AG04450 (cell line): Measurements from ENCODE around the gene GGTLC1. TPM values are rescaled to one million over a fixed set of nuclear protein-coding genes. Genes with fewer than 3 reads are reported as not detected.

Experiments
- CTCF ChIA-PET: fragments of 300-600, 350-600 bp; formaldehyde crosslinking; extraction: SDS; loops from one replicate; lab custom pipeline; 2022; ENCODE audit warnings: antibody characterized with exemption, inconsistent platforms; lab: Charles Lee
- POLR2A ChIA-PET: fragments of 350-600 bp; formaldehyde crosslinking; extraction: SDS; loops from one replicate; lab custom pipeline; 2021; ENCODE audit warnings: antibody characterized with exemption, inconsistent platforms; lab: Yijun Ruan, JAX
- DNase-seq: peaks from one replicate; pipeline ENCODE4 v3.0.0-alpha.2; 2011; ENCODE audit warnings: low read depth, low spot score
- H3K27ac ChIP-seq: one replicate; pipeline ENCODE4 v1.5.1; 2012; ENCODE audit warnings: low read depth, low read length, control low read depth
- H3K27me3 ChIP-seq: one replicate; pipeline ENCODE4 v1.6.0; 2012; ENCODE audit warnings: low read length; ENCODE audit not compliant: control insufficient read depth, insufficient read depth
- H3K4me3 ChIP-seq: 2 replicates; pipeline ENCODE4 v1.5.1; 2011; ENCODE audit warnings: mild to moderate bottlenecking, low read depth, low read length, control low read depth
- H3K9me3 ChIP-seq: 2 replicates; pipeline ENCODE4 v1.5.1; 2012; ENCODE audit warnings: low read length; ENCODE audit not compliant: control insufficient read depth, insufficient read depth
- CTCF ChIP-seq: IDR thresholded peaks from 2 replicates; pipeline ENCODE4 v1.5.1; 2011; ENCODE audit warnings: low read depth, low read length, control low read depth, inconsistent platforms
- polyA plus RNA-seq: library from polyadenylated mRNA; depleted of rRNA; stranded (reverse); fragments of >200 nt; gene quantifications from 2 replicates; pipeline ENCODE4 v1.2.3, GENCODE V29; 2011

Gene GGTLC1
- polyA plus RNA-seq, 1 experiment, result not detected

DNA sequence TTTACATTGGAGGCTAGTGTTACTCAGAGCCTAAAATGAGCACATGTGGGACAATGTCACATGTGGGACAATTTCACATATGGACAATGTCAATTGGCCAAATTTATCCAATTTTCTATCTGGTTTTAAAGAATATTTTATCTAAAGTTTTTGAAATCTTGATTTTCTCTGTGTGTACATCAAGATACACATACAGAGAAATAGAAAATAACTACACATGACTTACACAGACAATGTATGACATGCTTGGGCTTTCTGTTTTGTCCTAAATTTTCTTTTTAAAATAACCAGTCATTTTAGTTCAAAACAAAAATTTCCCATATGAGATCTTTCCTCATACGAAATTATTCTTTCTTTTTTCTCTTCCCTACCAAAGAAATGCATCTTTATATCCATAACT is 24.6 kb downstream of the GGTLC1 start:
- CTCF ChIA-PET, result no interaction called here

DNA sequence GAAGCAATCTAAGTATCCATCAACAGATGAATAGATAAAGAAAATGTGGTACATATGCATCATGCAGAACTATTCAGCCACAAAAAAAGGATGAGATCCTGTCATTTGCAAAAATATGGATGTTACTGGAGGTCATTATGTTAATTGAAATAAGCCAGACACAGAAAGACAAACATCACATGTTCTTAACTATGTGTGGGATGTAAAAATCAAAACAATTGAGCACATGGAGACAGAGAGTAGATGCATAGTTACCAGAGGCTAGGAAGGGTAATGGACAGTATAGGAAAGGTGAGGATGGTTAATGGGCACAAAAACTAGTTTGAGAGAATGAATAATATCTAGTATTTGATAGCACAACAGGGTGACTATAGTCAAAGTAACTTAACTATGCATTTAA is 26.3 kb downstream of the GGTLC1 start:
- H3K4me3 ChIP-seq, result no peak overlapping the region
- no peak for TF ChIP-seq CTCF
- H3K27ac ChIP-seq, result no peak overlapping the region
- no peaks in the 10 kb centered on the region; the same call in 1 of the 2 replicates for H3K9me3 ChIP-seq
- ChIA-PET POLR2A (no interaction called here), CTCF (no interaction called here)
- no peaks in the 10 kb centered on the region for H3K27me3 ChIP-seq
- no peak for DNase-seq

More for the DNA sequence above, 24.6 kb downstream of the GGTLC1 start:
- Histone ChIP-seq H3K9me3 (no peaks in the 10 kb centered on the region; the same call in 1 of the 2 replicates), H3K4me3 (no peak overlapping the region), H3K27ac (no peak overlapping the region), H3K27me3 (no peaks in the 10 kb centered on the region)
- no peak for TF ChIP-seq CTCF
- POLR2A ChIA-PET, result no interaction called here
- DNase-seq, result no peak

- Histone ChIP-seq H3K4me3 (no peak overlapping the region), H3K27ac (no peak overlapping the region), H3K27me3 (no peaks in the 10 kb centered on the region), H3K9me3 (no peaks in the 10 kb centered on the region)
- no peak for TF ChIP-seq CTCF
- DNase-seq, result no peak
- CTCF ChIA-PET, result no interaction called here
- POLR2A ChIA-PET, result no interaction called here
Observed at GRCh38 chr20:23959054-23959453, 29.5 kb downstream of the GGTLC1 start.

DNA sequence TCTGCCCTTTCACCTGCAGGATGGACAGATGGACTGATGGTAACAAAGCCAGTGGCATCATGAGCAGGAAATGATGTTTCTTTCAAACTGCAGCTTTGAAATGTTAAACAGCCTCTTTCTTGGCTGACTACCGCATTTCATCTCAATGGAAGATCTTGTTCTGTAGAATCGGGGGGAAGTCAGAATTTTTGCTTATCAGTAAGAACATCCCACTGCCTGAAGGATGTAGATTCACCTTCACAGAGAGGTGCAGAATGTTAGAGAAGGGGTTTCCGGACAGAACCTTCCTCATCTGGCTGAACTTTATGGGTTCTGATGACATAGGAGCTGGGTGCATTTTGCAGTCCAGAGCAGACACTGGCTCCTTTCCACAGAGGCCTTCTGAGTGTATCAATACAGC is 32.7 kb downstream of the GGTLC1 start:
- no peak for TF ChIP-seq CTCF
- Histone ChIP-seq H3K4me3 (no peak overlapping the region), H3K27me3 (no peaks in the 10 kb centered on the region), H3K9me3 (no peaks in the 10 kb centered on the region), H3K27ac (no peak overlapping the region)
- CTCF ChIA-PET, result no interaction called here
- POLR2A ChIA-PET, result no interaction called here
- no peak for DNase-seq

DNA sequence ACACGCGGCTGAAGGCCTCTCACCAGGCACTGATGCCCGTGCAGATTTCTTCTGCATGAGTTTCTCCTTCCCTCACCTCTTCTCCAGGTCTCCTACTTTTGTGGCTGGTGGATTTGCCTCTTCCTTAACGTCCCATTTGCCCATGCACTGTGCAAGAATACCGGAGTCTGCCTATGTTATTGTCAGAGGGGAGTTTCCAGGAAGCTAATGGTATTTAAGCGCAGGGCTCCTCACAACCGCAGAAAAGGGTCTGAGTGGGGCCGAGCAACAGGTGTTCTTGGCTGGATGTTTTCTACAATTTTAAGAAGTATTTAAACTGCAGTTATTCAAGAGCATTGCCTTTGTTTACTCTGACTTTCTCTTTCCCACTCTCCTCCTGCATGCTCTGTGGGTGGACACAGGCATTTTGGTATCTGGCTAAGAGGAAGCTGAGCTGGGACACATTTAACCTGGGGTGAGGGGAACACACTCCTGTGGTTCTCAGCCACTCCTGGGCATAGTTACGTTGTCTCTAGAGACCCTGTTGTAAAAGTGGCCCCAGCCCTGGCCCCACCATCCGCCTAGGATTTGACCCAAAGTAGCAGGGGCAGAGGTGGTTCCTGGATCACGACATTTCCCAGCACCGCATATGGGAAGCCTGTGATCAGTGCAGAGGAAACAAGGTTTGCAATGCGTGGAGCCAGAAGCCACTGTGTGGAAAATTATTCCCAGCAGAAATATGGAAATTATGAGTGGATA is 34.4 kb downstream of the GGTLC1 start:
- Histone ChIP-seq H3K27me3 (no peaks in the 10 kb centered on the region), H3K9me3 (no peaks in the 10 kb centered on the region), H3K4me3 (no peak overlapping the region), H3K27ac (no peak overlapping the region)
- ChIA-PET CTCF (no interaction called here), POLR2A (no interaction called here)
- no peak for DNase-seq
- no peak for TF ChIP-seq CTCF
